ENCODE results near the gene TBC1D14.
"Not testable (repeated sequence)": the region's sequence is repeated elsewhere in the genome, so short reads cannot be mapped to it uniquely, and the experiment has no call there.

Gene TBC1D14

GRCh38 chr4:6908432-6909112 is 1.1 kb upstream of the TBC1D14 start:
- DNase-seq, result no peak

GRCh38 chr4:6909970-6910339 is 329 bp downstream of the TBC1D14 start:
- DNase-seq, result peak in 2 of 56 donors; percentile 18 to 48

- no peak for DNase-seq
Measured at GRCh38 chr4:6910340-6910959, 824 bp downstream of the TBC1D14 start.

- DNase-seq, result no peak
Measured at GRCh38 chr4:6910960-6911874, 1.6 kb downstream of the TBC1D14 start.

- DNase-seq, result not testable (repeated sequence)
Measured at GRCh38 chr4:6911917-6912316, 2.3 kb downstream of the TBC1D14 start.

- DNase-seq, result peak in 2 of 56 donors; percentile 17 to 24
Measured at GRCh38 chr4:6912441-6912840, 2.8 kb downstream of the TBC1D14 start.

GRCh38 chr4:6913350-6913905 is 3.8 kb downstream of the TBC1D14 start:
- DNase-seq, result no peak

- DNase-seq, result no peak
Measured at GRCh38 chr4:6914448-6914847, 4.8 kb downstream of the TBC1D14 start.

GRCh38 chr4:6915041-6916005 is 5.7 kb downstream of the TBC1D14 start:
- DNase-seq, result no peak

GRCh38 chr4:6916069-6916586 is 6.5 kb downstream of the TBC1D14 start:
- DNase-seq, result no peak

- DNase-seq, result peak in 2 of 56 donors; percentile 32 to 42
Measured at GRCh38 chr4:6916587-6917460, 7.2 kb downstream of the TBC1D14 start.

- peak in 6 of 56 donors; percentile 23 to 43 (median 38) for DNase-seq
Measured at GRCh38 chr4:6917461-6918271, 8.0 kb downstream of the TBC1D14 start.

GRCh38 chr4:6918338-6918737 is 8.7 kb downstream of the TBC1D14 start:
- DNase-seq, result no peak

- no peak for DNase-seq
Measured at GRCh38 chr4:6920171-6920570, 10.5 kb downstream of the TBC1D14 start.

- DNase-seq, result no peak
Measured at GRCh38 chr4:6923507-6923906, 13.9 kb downstream of the TBC1D14 start.

GRCh38 chr4:6924361-6924779 is 14.7 kb downstream of the TBC1D14 start:
- no peak for DNase-seq

- DNase-seq, result peak in 1 of 56 donors; percentile 43
Measured at GRCh38 chr4:6925357-6925836, 15.8 kb downstream of the TBC1D14 start.

- no peak for DNase-seq
Measured at GRCh38 chr4:6926081-6926480, 16.5 kb downstream of the TBC1D14 start.

Measured in nucleus accumbens (tissue), 56 donors.